Adipocyte (in vitro differentiated cells): Measurements from ENCODE around the gene ANKRD33B.
"Not testable (repeated sequence)": the region's sequence is repeated elsewhere in the genome, so short reads cannot be mapped to it uniquely, and the experiment has no call there.

Experiments
- DNase-seq: peaks from one replicate; pipeline ENCODE4 v3.0.0-alpha.2; 2015; ENCODE audit warnings: low read depth
- H3K27me3 ChIP-seq: replicated peaks from 2 replicates; pipeline ENCODE4 v1.7.0; 2013; ENCODE audit warnings: mild to moderate bottlenecking, low read length, moderate library complexity; ENCODE audit not compliant: control insufficient read depth, insufficient read depth
- H3K36me3 ChIP-seq: 2 replicates; pipeline ENCODE4 v1.7.0; 2013; ENCODE audit warnings: low read length, mild to moderate bottlenecking, moderate library complexity; ENCODE audit not compliant: control insufficient read depth, insufficient read depth, severe bottlenecking
- H3K4me1 ChIP-seq: 2 replicates; pipeline ENCODE4 v1.7.0; 2013; ENCODE audit warnings: mild to moderate bottlenecking, low read length, moderate library complexity; ENCODE audit not compliant: control insufficient read depth, insufficient read depth
- H3K4me3 ChIP-seq: 2 replicates; pipeline ENCODE4 v1.7.0; 2013; ENCODE audit warnings: mild to moderate bottlenecking, low read length, moderate library complexity
- H3K9ac ChIP-seq: 2 replicates; pipeline ENCODE4 v1.7.0; 2013; ENCODE audit warnings: mild to moderate bottlenecking, low read length, moderate library complexity
- H3K9me3 ChIP-seq: 2 replicates; pipeline ENCODE4 v1.7.0; 2013; ENCODE audit warnings: mild to moderate bottlenecking, low read length, moderate library complexity; ENCODE audit not compliant: control insufficient read depth

Gene ANKRD33B

GRCh38 chr5:10573487-10574145 lies 9.7 kb downstream of the ANKRD33B start:
- DNase-seq = no peak
- no peak overlapping the region for H3K4me3 ChIP-seq
- H3K9me3 ChIP-seq = no peaks in the 10 kb centered on the region
- H3K27me3 ChIP-seq = no peaks in the 10 kb centered on the region
- peaks cover 8% of the 10 kb centered on the region for H3K36me3 ChIP-seq
- peaks cover 15% of the 10 kb centered on the region for H3K4me1 ChIP-seq
- no peak overlapping the region for H3K9ac ChIP-seq

GRCh38 chr5:10574879-10575278 lies 11.0 kb downstream of the ANKRD33B start:
- H3K9me3 ChIP-seq, H3K4me3 ChIP-seq, H3K36me3 ChIP-seq, H3K27me3 ChIP-seq, DNase-seq, H3K9ac ChIP-seq: not testable (repeated sequence)
- H3K4me1 ChIP-seq = peaks cover 12% of the 10 kb centered on the region

- DNase-seq = no peak
- Histone ChIP-seq H3K4me3 (no peak overlapping the region), H3K36me3 (peaks cover 8% of the 10 kb centered on the region), H3K9me3 (no peaks in the 10 kb centered on the region), H3K27me3 (no peaks in the 10 kb centered on the region), H3K4me1 (peaks cover 13% of the 10 kb centered on the region), H3K9ac (no peak overlapping the region)
These were observed 12.4 kb downstream of the ANKRD33B start for GRCh38 chr5:10576121-10576789.

- Histone ChIP-seq H3K9me3 (no peaks in the 10 kb centered on the region), H3K4me1 (peaks cover 19% of the 10 kb centered on the region), H3K4me3 (no peak overlapping the region), H3K36me3 (peaks cover 8% of the 10 kb centered on the region), H3K27me3 (no peaks in the 10 kb centered on the region), H3K9ac (no peak overlapping the region)
- DNase-seq = no peak
These were observed 12.9 kb downstream of the ANKRD33B start for GRCh38 chr5:10576790-10577189.

- H3K4me1 ChIP-seq = peaks cover 27% of the 10 kb centered on the region
- no peak for DNase-seq
- no peaks in the 10 kb centered on the region for H3K27me3 ChIP-seq
- H3K9ac ChIP-seq = no peak overlapping the region
- H3K36me3 ChIP-seq = peaks cover 8% of the 10 kb centered on the region
- H3K4me3 ChIP-seq = no peak overlapping the region
- H3K9me3 ChIP-seq = no peaks in the 10 kb centered on the region
These were observed 13.8 kb downstream of the ANKRD33B start for GRCh38 chr5:10577371-10578292.

- no peak overlapping the region for H3K9ac ChIP-seq
- peaks cover 31% of the 10 kb centered on the region for H3K4me1 ChIP-seq
- H3K36me3 ChIP-seq = peaks cover 5% of the 10 kb centered on the region
- H3K4me3 ChIP-seq = no peak overlapping the region
- no peaks in the 10 kb centered on the region for H3K27me3 ChIP-seq
- no peak for DNase-seq
- H3K9me3 ChIP-seq = no peaks in the 10 kb centered on the region
These were observed 14.4 kb downstream of the ANKRD33B start for GRCh38 chr5:10578293-10578665.

- H3K9ac ChIP-seq = no peak overlapping the region
- peaks cover 31% of the 10 kb centered on the region for H3K4me1 ChIP-seq
- no peak overlapping the region for H3K4me3 ChIP-seq
- no peak for DNase-seq
- no peaks in the 10 kb centered on the region for H3K27me3 ChIP-seq
- H3K9me3 ChIP-seq = no peaks in the 10 kb centered on the region
- peaks cover 2% of the 10 kb centered on the region for H3K36me3 ChIP-seq
These were observed 15.0 kb downstream of the ANKRD33B start for GRCh38 chr5:10578869-10579268.

GRCh38 chr5:10579536-10580521 lies 16.0 kb downstream of the ANKRD33B start:
- Histone ChIP-seq H3K36me3 (no peaks in the 10 kb centered on the region), H3K4me3 (no peak overlapping the region), H3K9ac (no peak overlapping the region), H3K4me1 (peaks cover 31% of the 10 kb centered on the region), H3K27me3 (no peaks in the 10 kb centered on the region), H3K9me3 (no peaks in the 10 kb centered on the region)
- DNase-seq = no peak

GRCh38 chr5:10580531-10581423 lies 16.9 kb downstream of the ANKRD33B start:
- H3K4me3 ChIP-seq = no peak overlapping the region

GRCh38 chr5:10581424-10581748 lies 17.5 kb downstream of the ANKRD33B start:
- Histone ChIP-seq H3K9ac (peak overlapping the region; percentile 60), H3K9me3 (no peaks in the 10 kb centered on the region), H3K4me3 (peak overlapping the region; percentile 21), H3K27me3 (no peaks in the 10 kb centered on the region), H3K36me3 (no peaks in the 10 kb centered on the region), H3K4me1 (peaks cover 31% of the 10 kb centered on the region)
- DNase-seq = no peak

More at GRCh38 chr5:10580531-10581423, 16.9 kb downstream of the ANKRD33B start:
- Histone ChIP-seq H3K27me3 (no peaks in the 10 kb centered on the region), H3K9ac (no peak overlapping the region), H3K36me3 (no peaks in the 10 kb centered on the region), H3K9me3 (no peaks in the 10 kb centered on the region), H3K4me1 (peaks cover 31% of the 10 kb centered on the region)
- no peak for DNase-seq
